H1 (cell line): ENCODE measurements around the gene GCSH. TPM values are rescaled to one million over a fixed set of nuclear protein-coding genes. Genes with fewer than 3 reads are reported as not detected.

ENCODE experiments used
- CTCF ChIA-PET: fragments of 300-600 bp; sonication (Branson Sonifier 250); formaldehyde crosslinking; loops from one replicate; lab custom pipeline; 2021; ENCODE audit not compliant: partially characterized antibody; lab: Charles Lee
- POLR2A ChIA-PET: fragments of 300-600 bp; sonication (Branson Sonifier 250); formaldehyde crosslinking; loops from one replicate; lab custom pipeline; 2021; ENCODE audit warnings: inconsistent platforms; ENCODE audit not compliant: partially characterized antibody; lab: Charles Lee
- DNase-seq, 2 experiments: peaks; one replicate each; pipeline versions ENCODE4 v3.0.0 to v3.0.0-alpha.2; 2010 to 2022; ENCODE audit warnings: low spot score in 2 of 2, low read depth in 1 of 2, mixed read lengths in 1 of 2
- FAIRE-seq: peaks from 2 replicates; lab custom pipeline; 2011; peaks lifted over from hg19 to GRCh38; lab: Jason Lieb, UNC
- H2AFZ ChIP-seq: 2 replicates; pipeline ENCODE4 v1.8.1; 2012; ENCODE audit warnings: low read length, inconsistent platforms
- H2AK5ac ChIP-seq: 2 replicates; pipeline ENCODE4 v1.6.1; 2013; ENCODE audit warnings: low read depth, low read length
- H2BK120ac ChIP-seq: replicated peaks from 2 replicates; pipeline ENCODE3; 2013; ENCODE audit warnings: low read depth, low read length, inconsistent platforms
- H2BK12ac ChIP-seq: 2 replicates; pipeline ENCODE4 v1.6.1; 2013; ENCODE audit warnings: low read depth, low read length
- H2BK15ac ChIP-seq: 2 replicates; pipeline ENCODE4 v1.6.1; 2013; ENCODE audit warnings: low read length
- H2BK20ac ChIP-seq: 2 replicates; pipeline ENCODE4 v1.6.1; 2013; ENCODE audit warnings: low read length
- H2BK5ac ChIP-seq: 2 replicates; pipeline ENCODE4 v1.6.1; 2013; ENCODE audit warnings: low read depth, low read length
- H3K14ac ChIP-seq: 2 replicates; pipeline ENCODE4 v1.6.1; 2013; ENCODE audit warnings: inconsistent platforms; ENCODE audit not compliant: insufficient read length
- H3K18ac ChIP-seq: 2 replicates; pipeline ENCODE4 v1.6.1; 2013; ENCODE audit warnings: low read length; ENCODE audit errors: extremely low read depth
- H3K23ac ChIP-seq: 2 replicates; pipeline ENCODE4 v1.6.1; 2013; ENCODE audit warnings: inconsistent platforms; ENCODE audit not compliant: insufficient read length
- H3K23me2 ChIP-seq: 2 replicates; pipeline ENCODE4 v1.6.1; 2013; ENCODE audit warnings: low read depth, low read length
- H3K27ac ChIP-seq: 2 replicates; pipeline ENCODE4 v1.6.1; 2011; ENCODE audit warnings: low read depth, low read length, inconsistent platforms
- H3K27me3 ChIP-seq, 4 experiments: replicated peaks in 1 of 4; 1 replicate in 1 of 4; 2 replicates in 3 of 4; pipeline versions ENCODE4 v1.6.1 to v1.8.1; 2011 to 2013; ENCODE audit warnings: low read length in 3 of 4, mild to moderate bottlenecking in 3 of 4, inconsistent platforms in 2 of 4, mixed read lengths in 2 of 4, moderate library complexity in 1 of 4; ENCODE audit not compliant: control insufficient read depth in 3 of 4, insufficient read depth in 3 of 4; ENCODE audit errors: extremely low read depth in 1 of 4
- H3K36me3 ChIP-seq, 4 experiments: 2 replicates each; pipeline versions ENCODE4 v1.6.1 to v1.8.1; 2011 to 2013; ENCODE audit warnings: mild to moderate bottlenecking in 4 of 4, low read length in 3 of 4, moderate library complexity in 2 of 4, control low read depth in 1 of 4, inconsistent platforms in 1 of 4; ENCODE audit not compliant: insufficient read depth in 4 of 4, control insufficient read depth in 2 of 4
- H3K4ac ChIP-seq: replicated peaks from 2 replicates; pipeline ENCODE3; 2013; ENCODE audit warnings: low read length, low read depth, mixed read lengths, inconsistent platforms; ENCODE audit not compliant: insufficient read length
- H3K4me1 ChIP-seq, 4 experiments: replicated peaks in 1 of 4; 1 replicate in 1 of 4; 2 replicates in 3 of 4; pipeline versions ENCODE4 v1.6.1 to v1.8.1; 2011 to 2013; ENCODE audit warnings: low read length in 3 of 4, inconsistent platforms in 2 of 4, mixed read lengths in 1 of 4; ENCODE audit not compliant: insufficient read depth in 4 of 4, control insufficient read depth in 3 of 4
- H3K4me2 ChIP-seq, 2 experiments: 2 replicates each; pipeline versions ENCODE4 v1.6.1 to v1.8.1; 2011 to 2013; ENCODE audit warnings: low read depth in 2 of 2, low read length in 2 of 2, control low read depth in 1 of 2, inconsistent platforms in 1 of 2, mild to moderate bottlenecking in 1 of 2; ENCODE audit not compliant: insufficient read depth in 1 of 2
- H3K4me3 ChIP-seq, 4 experiments: fragments of 200-600, 300-600 bp in 1 of 4; sonication (generic), shearing (Covaris generic), sonication (Bioruptor Twin) in 1 of 4; 2 replicates each; pipeline versions ENCODE4 v1.5.1 to v1.8.1; 2011 to 2016; ENCODE audit warnings: low read length in 4 of 4, low read depth in 3 of 4, control low read depth in 2 of 4, inconsistent platforms in 2 of 4, mild to moderate bottlenecking in 2 of 4, mixed read lengths in 1 of 4, moderate library complexity in 1 of 4; ENCODE audit not compliant: insufficient read depth in 2 of 4; ENCODE audit errors: extremely low read depth in 1 of 4
- H3K56ac ChIP-seq: replicated peaks from 2 replicates; pipeline ENCODE3; 2013; ENCODE audit warnings: low read depth, mild to moderate bottlenecking, mixed read lengths, low read length, inconsistent platforms; ENCODE audit not compliant: insufficient read length
- H3K79me1 ChIP-seq: 2 replicates; pipeline ENCODE4 v1.6.1; 2013; ENCODE audit warnings: low read depth, low read length, control low read depth
- H3K79me2 ChIP-seq, 2 experiments: 2 replicates each; pipeline versions ENCODE4 v1.6.1 to v1.8.1; 2012 to 2013; ENCODE audit warnings: low read length in 2 of 2, mild to moderate bottlenecking in 2 of 2, inconsistent platforms in 1 of 2; ENCODE audit not compliant: insufficient read depth in 2 of 2, control insufficient read depth in 1 of 2
- H3K9ac ChIP-seq, 4 experiments: replicated peaks in 1 of 4; 1 replicate in 1 of 4; 2 replicates in 3 of 4; pipeline versions ENCODE4 v1.6.1 to v1.8.1; 2011 to 2013; ENCODE audit warnings: low read depth in 3 of 4, low read length in 3 of 4, control low read depth in 2 of 4, mild to moderate bottlenecking in 2 of 4, moderate library complexity in 2 of 4, inconsistent platforms in 1 of 4; ENCODE audit errors: extremely low read depth in 1 of 4
- H3K9me3 ChIP-seq, 2 experiments: 2 replicates each; pipeline versions ENCODE4 v1.6.1 to v1.8.1; 2012 to 2013; ENCODE audit warnings: mild to moderate bottlenecking in 2 of 2, moderate library complexity in 2 of 2, control low read depth in 1 of 2, inconsistent platforms in 1 of 2, low read depth in 1 of 2, low read length in 1 of 2, mixed read lengths in 1 of 2; ENCODE audit not compliant: insufficient read depth in 2 of 2
- H4K20me1 ChIP-seq, 2 experiments: replicated peaks in 1 of 2; 2 replicates each; pipeline versions ENCODE3 to v1.8.1; 2011 to 2013; ENCODE audit warnings: inconsistent platforms in 2 of 2, low read length in 2 of 2, mild to moderate bottlenecking in 1 of 2; ENCODE audit not compliant: insufficient read depth in 2 of 2, control insufficient read depth in 1 of 2
- H4K5ac ChIP-seq: 2 replicates; pipeline ENCODE4 v1.6.1; 2013; ENCODE audit warnings: low read length, low read depth, mixed read lengths, inconsistent platforms; ENCODE audit not compliant: insufficient read length
- H4K8ac ChIP-seq: 2 replicates; pipeline ENCODE4 v1.8.0; 2013; ENCODE audit warnings: mild to moderate bottlenecking, moderate library complexity, low read length, inconsistent platforms; ENCODE audit not compliant: insufficient read depth; ENCODE audit errors: extremely low read depth
- H4K91ac ChIP-seq: replicated peaks from 2 replicates; pipeline ENCODE3; 2013; ENCODE audit warnings: low read length, mixed read lengths, inconsistent platforms; ENCODE audit not compliant: insufficient read length
- CHD2 ChIP-seq: IDR thresholded peaks from 2 replicates; pipeline ENCODE4 v1.6.1; 2012; ENCODE audit warnings: low read length, improper control_type of control experiment
- GABPA ChIP-seq: IDR thresholded peaks from 2 replicates; pipeline ENCODE4 v1.6.1; 2011; ENCODE audit warnings: mild to moderate bottlenecking, low read length, moderate library complexity, borderline replicate concordance; ENCODE audit not compliant: insufficient read depth
- NANOG ChIP-seq: IDR thresholded peaks from 2 replicates; pipeline ENCODE4 v1.6.1; 2011; ENCODE audit warnings: low read length, low read depth, mild to moderate bottlenecking, inconsistent platforms; ENCODE audit not compliant: insufficient read depth, poor library complexity, severe bottlenecking
- POLR2AphosphoS5 ChIP-seq: IDR thresholded peaks from 2 replicates; pipeline ENCODE4 v1.6.1; 2011; ENCODE audit warnings: low read depth, low read length
- TCF12 ChIP-seq: IDR thresholded peaks from 2 replicates; pipeline ENCODE4 v1.6.1; 2011; ENCODE audit warnings: low read depth, mild to moderate bottlenecking, low read length
- WGBS, 2 experiments: shearing (Covaris generic) in 1 of 2; methylation state at CpG; one replicate each; pipeline versions ENCODE4 v1.1.6 to v1.1.7; 2013 to 2015; ENCODE audit warnings: low lambda C conversion rate in 2 of 2, mixed read lengths in 2 of 2, inconsistent platforms in 1 of 2, low coverage in 1 of 2, missing lambda C conversion rate in 1 of 2; ENCODE audit not compliant: insufficient replicate concordance in 2 of 2, insufficient coverage in 1 of 2, insufficient read length in 1 of 2; ENCODE audit errors: extremely low coverage in 1 of 2, missing lambda C conversion rate in 1 of 2; 5-methylcytosine and 5-hydroxymethylcytosine counted together
- polyA plus RNA-seq, 7 experiments: library from polyadenylated mRNA; depleted of rRNA in 3 of 7; stranded (reverse) in 5 of 7; unstranded in 2 of 7; fragments of >200 nt in 5 of 7; fragments of 200-250 nt in 2 of 7; gene quantifications; 1 replicate in 5 of 7; 2 replicates in 1 of 7; 4 replicates in 1 of 7; pipeline versions ENCODE4 v1.2.1 to v1.2.3, GENCODE V29; 2011 to 2013; ENCODE audit warnings: missing spikeins in 2 of 7, mixed read lengths in 2 of 7
- total RNA-seq: library from RNA; stranded (reverse); fragmentation: NEBNext Ultra II Directional; extraction: Animal tissue kit (Norgen Biotek cat#: 25700); gene quantifications from 2 replicates; pipeline ENCODE4 v1.2.1, GENCODE V29; 2021

GCSH gene
- total and polyA plus RNA-seq, 2 of the 8 experiments (the other 6 are each of a cell fraction or from before 2014, with no cell fraction given) = 28.2 to 108 TPM

DNA sequence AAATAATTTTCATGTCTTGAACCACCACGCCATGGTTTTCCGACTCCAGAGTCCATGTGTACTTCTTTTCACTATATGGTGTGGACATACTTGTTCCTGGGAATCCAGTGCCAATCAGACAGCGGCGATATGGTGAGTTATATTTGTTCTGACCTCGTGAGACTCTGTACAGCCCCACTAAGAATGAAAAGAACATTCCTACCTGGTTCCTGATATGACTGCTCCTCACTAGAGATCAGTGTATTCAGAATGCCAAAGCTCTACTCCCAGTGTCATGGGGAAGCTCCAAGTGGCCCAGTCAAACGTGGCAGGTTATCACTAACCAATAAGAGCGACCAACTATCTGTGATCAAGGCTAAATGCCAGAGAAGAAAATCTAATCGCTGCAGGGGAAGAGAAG is 25.2 kb downstream of the GCSH start:
- POLR2A ChIA-PET = no interaction called here
- 73% methylated on average over 8 of the region's 8 CpGs; no CpG with 5 or more reads in 1 of the 2 experiments for WGBS, 2 experiments

More for the DNA sequence above, 25.2 kb downstream of the GCSH start:
- H4K91ac ChIP-seq = no peak overlapping the region
- H4K20me1 ChIP-seq = no peaks in the 10 kb centered on the region
- H3K9me3 ChIP-seq = no peaks in the 10 kb centered on the region
- H3K9ac ChIP-seq = no peak overlapping the region
- H3K79me1 ChIP-seq = no peaks in the 10 kb centered on the region
- no peak overlapping the region for H3K27ac ChIP-seq
- no peak overlapping the region for H2BK15ac ChIP-seq
- no peak overlapping the region for H3K56ac ChIP-seq
- no peak overlapping the region for H2BK5ac ChIP-seq
- no peak overlapping the region for H3K4me2 ChIP-seq
- H3K23me2 ChIP-seq = no peaks in the 10 kb centered on the region
- no peak overlapping the region for H4K5ac ChIP-seq
- no peak overlapping the region for H3K18ac ChIP-seq
- H2BK20ac ChIP-seq = no peak overlapping the region
- CTCF ChIA-PET = interaction anchor here (0.9 kb wide), 1 partner anchor 9 kb away, joined by 3 read pairs; no protein-coding TSS in a partner anchor
- no peaks in the 10 kb centered on the region for H3K36me3 ChIP-seq
- no peak overlapping the region for H3K14ac ChIP-seq
- no peaks in the 10 kb centered on the region for H3K27me3 ChIP-seq
- H2BK120ac ChIP-seq = no peak overlapping the region
- H2AK5ac ChIP-seq = no peak overlapping the region
- no peaks in the 10 kb centered on the region for H3K79me2 ChIP-seq
- H2BK12ac ChIP-seq = no peak overlapping the region
- no peak overlapping the region for H3K4ac ChIP-seq
- no peak for FAIRE-seq
- H4K8ac ChIP-seq = no peak overlapping the region
- no peak for DNase-seq
- TF ChIP-seq NANOG (no peak), TCF12 (no peak), POLR2AphosphoS5 (no peak), GABPA (no peak), CHD2 (no peak)
- H2AFZ ChIP-seq = no peak overlapping the region
- H3K23ac ChIP-seq = no peak overlapping the region
- no peak overlapping the region for H3K4me3 ChIP-seq
- peaks cover 0 to 2% (median 0%) of the 10 kb centered on the region in 4 experiments; a peak in 3 of 7 replicates for H3K4me1 ChIP-seq
